Ishikawa (cell line): ENCODE data around the gene MRTFA.

Experiments
- CEBPB ChIP-seq: IDR thresholded peaks from 2 replicates; pipeline ENCODE4 v1.6.1; 2012
- CREB1 ChIP-seq: IDR thresholded peaks from 2 replicates; pipeline ENCODE4 v1.6.1; 2012; ENCODE audit warnings: low read depth
- EGR1 ChIP-seq: IDR thresholded peaks from 2 replicates; pipeline ENCODE4 v1.6.1; 2012
- EP300 ChIP-seq: IDR thresholded peaks from 2 replicates; pipeline ENCODE4 v1.6.1; 2012; ENCODE audit warnings: borderline replicate concordance
- FOXM1 ChIP-seq: IDR thresholded peaks from 2 replicates; pipeline ENCODE4 v1.6.1; 2012; ENCODE audit warnings: low read depth, borderline replicate concordance
- MAX ChIP-seq: IDR thresholded peaks from 2 replicates; pipeline ENCODE4 v1.6.1; 2012
- NFIC ChIP-seq: IDR thresholded peaks from 2 replicates; pipeline ENCODE4 v1.6.1; 2012
- RAD21 ChIP-seq: IDR thresholded peaks from 2 replicates; pipeline ENCODE4 v1.6.1; 2012; ENCODE audit warnings: low read depth
- REST ChIP-seq: IDR thresholded peaks from 2 replicates; pipeline ENCODE4 v1.6.1; 2012; ENCODE audit warnings: low read depth, mild to moderate bottlenecking
- TAF1 ChIP-seq: IDR thresholded peaks from 2 replicates; pipeline ENCODE4 v1.6.1; 2012; ENCODE audit warnings: low read depth, mild to moderate bottlenecking
- TCF12 ChIP-seq: IDR thresholded peaks from 2 replicates; pipeline ENCODE4 v1.6.1; 2012; ENCODE audit warnings: low read depth
- TEAD4 ChIP-seq: IDR thresholded peaks from 2 replicates; pipeline ENCODE4 v1.6.1; 2012
- USF1 ChIP-seq: IDR thresholded peaks from 2 replicates; pipeline ENCODE4 v1.6.1; 2012
- YY1 ChIP-seq: IDR thresholded peaks from 2 replicates; pipeline ENCODE4 v1.6.1; 2012; ENCODE audit warnings: low read depth
- ZBTB7A ChIP-seq: IDR thresholded peaks from 2 replicates; pipeline ENCODE4 v1.6.1; 2012; ENCODE audit warnings: low read depth

The MRTFA gene

GRCh38 chr22:40542821-40543540 lies 93.5 kb downstream of the MRTFA start:
- TF ChIP-seq TAF1 (no peak), EGR1 (no peak), USF1 (no peak), CEBPB (no peak), EP300 (no peak), ZBTB7A (no peak), MAX (no peak)

GRCh38 chr22:40541300-40541699 lies 95.2 kb downstream of the MRTFA start:
- TF ChIP-seq NFIC (no peak), TEAD4 (no peak), EP300 (no peak), EGR1 (no peak), REST (no peak), ZBTB7A (no peak), CEBPB (no peak)

- TF ChIP-seq RAD21 (no peak), TEAD4 (no peak), YY1 (no peak), TCF12 (no peak), CEBPB (no peak), EP300 (no peak)
Measured at GRCh38 chr22:40540265-40540664, 96.3 kb downstream of the MRTFA start.

- no peak for TF ChIP-seq YY1
- no peak for TF ChIP-seq FOXM1
- no peak for TF ChIP-seq USF1
- TF ChIP-seq RAD21, result no peak
- no peak for TF ChIP-seq TCF12
- TF ChIP-seq CEBPB, result no peak
- TF ChIP-seq ZBTB7A, result no peak
- TF ChIP-seq NFIC, result no peak
- no peak for TF ChIP-seq REST
- no peak for TF ChIP-seq TAF1
Measured at GRCh38 chr22:40535642-40536041, 100.9 kb downstream of the MRTFA start.

GRCh38 chr22:40535189-40535512 lies 101.4 kb downstream of the MRTFA start:
- no peak for TF ChIP-seq TCF12
- no peak for TF ChIP-seq REST
- no peak for TF ChIP-seq TAF1
- TF ChIP-seq NFIC, result no peak
- no peak for TF ChIP-seq ZBTB7A
- no peak for TF ChIP-seq MAX
- TF ChIP-seq YY1, result no peak
- TF ChIP-seq CREB1, result no peak
- TF ChIP-seq RAD21, result no peak
- TF ChIP-seq EP300, result no peak
- no peak for TF ChIP-seq EGR1
